GM10847 (cell line): ENCODE data around the gene DEDD.

Source experiments
- POLR2A ChIP-seq: IDR thresholded peaks from 2 replicates; pipeline ENCODE4 v1.6.1; 2011; ENCODE audit not compliant: insufficient read length; ENCODE audit errors: extremely low read depth

Gene DEDD

DNA sequence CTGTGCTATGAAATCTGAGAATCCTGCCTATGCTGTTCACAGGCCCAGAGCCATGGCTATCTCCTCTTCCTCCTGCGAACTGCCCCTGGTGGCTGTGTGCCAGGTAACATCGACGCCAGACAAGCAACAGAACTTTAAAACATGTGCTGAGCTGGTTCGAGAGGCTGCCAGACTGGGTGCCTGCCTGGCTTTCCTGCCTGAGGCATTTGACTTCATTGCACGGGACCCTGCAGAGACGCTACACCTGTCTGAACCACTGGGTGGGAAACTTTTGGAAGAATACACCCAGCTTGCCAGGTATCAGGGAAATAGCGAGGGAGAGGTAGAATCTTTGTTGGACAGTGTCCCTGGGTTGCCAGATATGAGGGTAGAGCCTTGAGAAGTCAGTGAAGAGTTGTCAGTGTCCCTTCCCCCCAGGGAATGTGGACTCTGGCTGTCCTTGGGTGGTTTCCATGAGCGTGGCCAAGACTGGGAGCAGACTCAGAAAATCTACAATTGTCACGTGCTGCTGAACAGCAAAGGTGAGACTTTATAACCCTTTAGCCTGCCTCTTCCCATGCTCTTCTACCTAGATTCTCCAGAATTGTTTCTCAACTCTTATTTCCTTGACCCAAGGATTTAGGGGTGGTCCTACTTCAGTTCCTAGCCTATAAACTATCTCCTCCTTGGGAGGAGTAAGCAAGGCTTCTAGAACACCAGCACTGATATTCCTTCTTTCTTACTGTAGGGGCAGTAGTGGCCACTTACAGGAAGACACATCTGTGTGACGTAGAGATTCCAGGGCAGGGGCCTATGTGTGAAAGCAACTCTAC is 13.2 kb downstream of the DEDD start:
- TF ChIP-seq POLR2A: no peak

DNA sequence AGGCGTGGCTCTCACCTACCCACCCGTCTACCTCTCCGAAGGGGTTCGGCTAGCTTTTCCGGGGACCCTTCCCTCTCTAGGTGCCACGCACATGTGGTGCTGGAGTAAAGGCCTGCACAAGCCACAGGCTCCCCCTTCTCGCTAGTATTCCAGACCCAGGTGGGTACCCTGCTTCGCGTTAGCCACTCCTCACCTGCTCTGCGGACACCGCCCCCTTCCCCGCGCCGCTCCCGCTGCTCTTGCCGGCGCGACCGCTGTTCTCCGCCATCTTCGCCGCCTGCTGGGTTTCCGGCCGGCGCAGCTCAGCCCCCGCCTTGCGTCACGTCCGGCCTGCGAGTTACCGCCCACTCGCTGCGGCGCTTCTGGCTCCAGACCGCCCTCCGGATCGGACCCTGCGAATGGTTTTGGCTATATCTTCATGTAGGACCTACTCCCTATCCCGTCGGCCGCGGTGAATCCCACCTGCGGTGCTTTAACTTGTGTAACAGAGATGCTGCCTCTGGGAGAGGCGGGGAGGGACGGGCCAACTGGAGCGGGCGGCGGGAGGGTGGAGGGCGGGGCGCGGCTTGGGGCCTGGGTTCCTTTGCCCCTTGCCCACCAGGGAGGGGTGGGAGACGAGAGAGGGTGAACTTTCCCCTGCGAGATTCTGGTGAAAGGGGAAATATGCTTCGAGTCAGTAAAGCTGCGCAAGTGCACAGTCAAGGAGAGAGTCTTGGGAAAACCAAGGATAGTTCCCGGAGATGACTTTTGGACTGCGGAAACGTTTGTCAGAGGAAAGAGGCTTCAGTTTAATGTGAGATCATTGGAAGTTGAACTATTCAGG is 14.5 kb downstream of the DEDD start, which contains the start of the genes NIT1 and PFDN2:
Gene NIT1, plus strand, starts transcription at position 347 of the 823 bp plus-strand sequence. Its CDS starts 72 bp downstream, at position 419.
Gene PFDN2, minus strand, starts transcription at position 279 of the 823 bp plus-strand sequence. Its CDS starts 11 bp downstream, at position 268.
- peak; percentile 87 for TF ChIP-seq POLR2A

DNA sequence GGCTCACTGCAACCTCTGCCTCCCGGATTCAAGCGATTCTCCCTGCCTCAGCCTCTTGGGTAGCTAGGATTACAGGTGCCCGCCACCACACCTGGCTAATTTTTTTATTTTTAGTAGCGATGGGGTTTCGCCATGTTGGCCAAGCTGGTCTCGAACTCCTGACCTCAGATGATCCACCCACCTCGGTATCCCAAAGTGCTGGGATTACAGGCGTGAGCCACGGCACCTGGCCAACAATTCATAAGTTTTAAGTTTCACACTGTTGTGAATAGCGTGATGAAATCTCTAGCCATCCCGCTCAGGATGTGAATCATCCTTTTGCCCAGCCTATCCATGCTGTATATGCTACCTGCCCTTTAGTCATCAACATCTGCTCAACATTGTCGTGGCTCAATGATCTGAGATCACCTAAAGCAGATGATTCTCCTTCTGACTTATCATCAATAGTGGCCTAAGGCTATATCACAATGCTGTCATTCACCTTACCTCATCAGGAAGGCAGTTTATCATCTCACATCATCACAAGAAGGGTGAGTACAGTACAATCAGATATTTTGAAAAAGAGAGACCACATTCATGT is 17.2 kb downstream of the DEDD start:
- no peak for TF ChIP-seq POLR2A

DNA sequence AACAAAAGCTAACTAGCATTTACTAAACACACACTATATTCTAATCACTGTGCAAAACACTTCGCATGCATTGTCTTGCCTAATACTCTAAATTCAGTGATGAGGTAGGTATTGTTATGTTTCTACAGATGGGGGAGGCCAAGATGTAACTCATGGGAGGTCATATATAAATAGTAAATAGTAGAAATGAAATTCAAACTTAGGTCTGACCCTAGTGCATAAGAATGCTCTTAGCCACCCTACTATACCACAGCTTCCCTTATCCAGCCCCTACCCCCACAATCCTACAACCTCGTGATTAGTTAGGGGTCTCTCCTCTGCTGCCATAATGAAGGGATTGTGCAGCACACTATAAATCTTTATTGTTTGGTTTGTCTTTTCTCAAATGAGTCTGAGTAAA is 17.9 kb downstream of the DEDD start:
- TF ChIP-seq POLR2A: no peak

DNA sequence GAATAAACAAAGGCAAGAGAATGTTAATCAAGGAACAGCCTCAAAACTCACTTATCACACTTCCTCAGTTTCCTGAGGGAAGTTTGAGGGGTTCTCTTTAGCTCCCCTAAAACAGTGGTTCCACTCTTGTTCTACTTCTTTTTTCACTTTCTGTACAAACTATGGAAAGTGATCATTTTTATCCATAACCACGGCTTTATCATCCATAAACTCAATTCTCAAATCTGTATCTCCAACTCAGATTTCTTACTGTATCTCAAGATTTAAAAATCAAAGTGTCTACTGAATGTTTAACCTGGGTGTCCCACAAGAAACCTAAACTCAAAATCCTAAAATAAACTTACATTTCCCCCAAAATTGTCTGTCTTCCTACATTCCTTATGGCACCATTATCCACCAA is 18.6 kb downstream of the DEDD start:
- TF ChIP-seq POLR2A: no peak

DNA sequence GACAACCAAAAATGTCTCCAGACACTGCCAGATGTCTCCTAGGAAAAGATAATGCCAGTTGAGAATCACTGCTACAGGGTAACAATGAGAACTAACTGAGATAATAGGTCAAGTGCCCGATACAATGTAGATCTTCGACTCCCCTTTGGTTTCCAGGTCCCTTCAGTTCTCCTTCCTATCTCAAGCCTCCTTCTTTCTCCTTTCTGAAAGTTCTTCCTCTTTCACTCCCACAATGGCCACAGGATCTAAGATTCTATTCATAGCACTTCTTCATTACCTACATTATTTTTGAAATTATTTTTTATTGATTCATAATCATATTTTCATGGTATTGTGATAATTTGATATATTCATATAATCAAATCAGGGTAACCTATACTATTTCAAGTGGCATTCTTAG is 20.9 kb downstream of the DEDD start:
- TF ChIP-seq POLR2A: no peak

DNA sequence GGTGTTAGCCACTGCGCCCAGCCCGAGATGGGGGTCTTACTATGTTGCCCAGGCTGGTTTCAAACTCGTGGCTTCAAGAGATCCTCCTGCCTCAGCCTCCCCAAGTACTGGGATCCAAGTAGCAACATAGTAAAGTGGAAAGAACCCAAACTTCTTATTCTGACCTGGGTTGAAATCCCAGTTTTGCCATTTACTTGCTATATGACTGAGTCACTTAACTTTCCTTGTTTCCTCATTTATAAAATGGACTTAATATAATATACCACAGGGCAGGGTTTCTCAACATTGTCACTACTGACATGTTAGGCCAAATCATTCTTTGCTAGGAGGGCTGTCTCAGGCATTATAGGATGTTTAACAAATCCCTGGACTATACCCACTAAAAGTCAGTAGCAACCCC is 21.4 kb downstream of the DEDD start:
- TF ChIP-seq POLR2A: no peak

DNA sequence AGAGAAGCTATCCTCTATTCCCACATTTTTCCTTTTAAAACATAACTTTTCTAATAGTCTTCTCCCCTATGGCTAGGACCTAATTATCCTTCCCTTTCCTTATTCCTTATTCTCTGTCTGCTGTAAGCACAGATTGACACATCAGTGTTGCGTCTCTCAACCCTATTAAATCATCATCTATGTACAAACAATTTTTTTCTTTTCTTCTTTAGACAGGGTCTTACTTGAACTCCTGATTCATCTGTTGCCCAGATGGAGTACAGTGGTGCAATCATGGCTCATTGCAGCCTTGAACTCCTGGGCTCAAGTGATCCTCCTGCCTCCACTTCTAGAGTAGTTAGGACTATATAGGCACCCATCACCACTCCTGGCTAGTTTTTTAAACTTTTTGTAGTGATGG is 26.0 kb downstream of the DEDD start:
- TF ChIP-seq POLR2A: no peak

DNA sequence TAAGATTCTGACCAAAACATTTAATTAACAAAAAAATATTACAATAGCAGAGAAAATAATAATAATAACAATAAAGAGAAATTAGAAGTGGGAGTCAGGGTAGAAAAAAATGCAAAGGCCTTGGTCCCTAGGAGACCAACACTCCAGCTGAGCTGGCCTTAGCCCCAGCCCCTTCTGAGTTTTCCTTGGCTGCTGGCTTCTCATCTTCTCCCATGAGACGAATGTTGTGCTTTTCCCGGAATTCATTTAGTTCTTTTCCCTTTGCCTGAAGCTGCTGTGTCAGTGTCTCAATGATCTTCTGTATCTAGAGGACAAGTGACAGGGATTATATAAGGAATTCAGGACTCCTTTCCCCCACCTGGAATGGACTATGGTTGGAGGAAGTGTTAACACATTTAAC is 31.9 kb downstream of the DEDD start:
- no peak for TF ChIP-seq POLR2A

DNA sequence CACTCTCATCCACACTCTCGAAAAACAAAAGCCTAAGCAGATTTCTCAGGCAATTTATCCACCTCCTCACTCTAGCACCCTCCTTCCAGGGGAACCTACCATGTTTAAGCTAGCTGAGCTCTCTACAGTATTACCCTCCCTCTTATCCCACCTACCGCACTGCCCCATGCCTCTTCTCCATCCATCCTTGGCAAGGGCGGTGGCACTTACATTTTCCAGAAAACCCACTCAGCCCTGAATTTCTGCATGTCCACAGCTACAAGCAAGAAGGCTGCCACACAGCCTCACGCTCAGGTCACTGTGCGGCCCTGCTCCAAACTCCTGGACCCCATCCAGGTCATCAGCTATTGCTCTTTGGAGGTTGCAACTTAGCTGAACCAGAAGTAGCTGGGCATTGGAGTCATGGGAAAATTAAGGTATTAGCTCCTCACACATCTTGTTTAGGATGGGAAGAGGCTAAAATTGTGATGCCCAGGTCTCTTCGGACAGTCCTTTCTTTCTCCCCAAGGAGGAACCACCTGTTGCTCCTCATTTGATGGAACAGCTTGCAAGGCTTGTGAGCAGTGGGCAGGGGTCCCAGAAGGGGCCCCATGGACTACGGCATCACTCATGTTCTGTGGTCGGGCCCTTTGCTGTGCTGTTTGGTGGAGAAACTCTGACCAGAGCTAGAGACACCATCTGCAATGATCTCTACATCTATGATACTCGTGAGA is 33.2 kb downstream of the DEDD start:
- TF ChIP-seq POLR2A: no peak

DNA sequence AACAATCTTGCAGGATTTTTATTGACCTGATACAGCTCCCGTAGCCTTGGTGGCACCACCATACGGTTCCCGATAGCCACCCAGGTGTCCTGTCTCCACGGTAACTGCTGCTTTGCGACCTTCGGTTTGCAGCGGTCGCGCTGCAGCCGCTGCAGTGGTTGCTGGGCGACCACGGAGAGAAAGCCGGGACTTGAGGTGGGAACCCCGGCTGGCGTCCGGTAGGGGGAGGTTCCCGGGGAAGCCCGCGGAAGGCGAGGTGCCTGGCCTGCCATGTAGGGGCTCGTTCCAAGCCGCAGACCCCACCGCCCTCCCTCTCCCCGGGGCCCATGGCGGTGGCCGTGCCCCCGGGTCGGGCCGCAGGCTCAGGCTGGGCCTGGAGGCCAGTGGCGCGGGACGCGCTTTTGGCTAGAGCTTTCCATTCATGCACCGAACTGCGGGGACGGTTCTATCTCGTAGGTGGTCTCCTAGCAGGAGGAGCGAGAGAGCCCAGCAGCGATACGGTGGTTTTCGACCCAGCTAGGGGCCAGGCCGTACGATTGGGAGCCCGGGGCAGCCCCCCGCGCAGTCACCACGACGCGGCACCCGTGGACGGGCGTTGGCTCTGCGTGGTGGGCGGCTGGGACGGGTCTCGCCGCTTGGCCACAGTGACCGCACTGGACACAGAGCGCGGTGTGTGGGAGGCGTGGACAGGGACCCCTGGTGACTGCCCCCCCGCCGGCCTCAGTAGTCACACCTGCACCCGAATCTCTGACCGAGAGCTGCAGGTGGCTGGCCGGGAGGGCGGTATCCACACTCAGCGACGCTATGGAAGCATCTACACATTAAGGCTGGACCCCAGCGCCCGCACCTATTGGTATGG is 34.0 kb downstream of the DEDD start, which contains the start of gene KLHDC9:
Gene KLHDC9, plus strand, starts transcription at position 152 of the 859 bp plus-strand sequence. Its CDS starts 175 bp downstream, at position 327.
- no peak for TF ChIP-seq POLR2A

DNA sequence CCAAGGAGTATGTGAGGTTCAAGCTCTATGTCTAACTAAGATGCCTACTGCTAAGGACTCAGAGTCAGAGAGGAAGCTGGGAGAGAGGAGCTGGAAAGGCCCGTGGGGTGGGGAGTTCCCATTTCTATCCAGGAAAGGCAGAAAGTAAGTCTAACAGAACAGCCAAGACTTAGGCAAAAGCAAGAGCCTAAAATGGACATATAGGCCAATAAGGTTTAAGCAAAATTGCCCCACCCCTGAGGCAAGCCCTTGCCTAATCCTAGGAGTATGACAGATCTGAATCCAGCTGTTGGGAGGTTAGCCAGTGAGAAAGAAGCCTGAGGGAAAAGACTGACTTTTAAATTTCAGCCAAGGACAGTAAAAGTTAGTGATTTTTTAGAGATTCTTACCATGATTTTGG is 35.9 kb downstream of the DEDD start:
- no peak for TF ChIP-seq POLR2A

DNA sequence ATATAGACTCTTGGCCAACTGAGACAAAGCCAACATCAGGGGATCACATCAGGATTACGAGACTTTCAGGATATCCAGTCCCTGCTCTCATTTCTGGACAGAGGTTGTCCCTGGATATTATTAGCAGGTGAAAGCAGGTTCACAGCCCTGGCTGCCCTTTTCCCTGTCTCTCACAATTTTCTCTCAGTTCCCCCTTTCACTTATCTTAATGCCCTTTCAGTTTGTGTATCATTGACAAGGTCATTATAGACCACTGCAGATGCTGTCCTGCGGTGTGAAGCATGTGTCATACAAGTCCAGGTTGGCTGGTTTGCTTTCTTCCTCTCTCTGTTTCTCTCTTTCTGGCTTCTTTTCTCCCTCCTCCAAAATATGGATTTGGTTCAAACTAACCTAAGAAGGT is 36.5 kb downstream of the DEDD start:
- TF ChIP-seq POLR2A: no peak

DNA sequence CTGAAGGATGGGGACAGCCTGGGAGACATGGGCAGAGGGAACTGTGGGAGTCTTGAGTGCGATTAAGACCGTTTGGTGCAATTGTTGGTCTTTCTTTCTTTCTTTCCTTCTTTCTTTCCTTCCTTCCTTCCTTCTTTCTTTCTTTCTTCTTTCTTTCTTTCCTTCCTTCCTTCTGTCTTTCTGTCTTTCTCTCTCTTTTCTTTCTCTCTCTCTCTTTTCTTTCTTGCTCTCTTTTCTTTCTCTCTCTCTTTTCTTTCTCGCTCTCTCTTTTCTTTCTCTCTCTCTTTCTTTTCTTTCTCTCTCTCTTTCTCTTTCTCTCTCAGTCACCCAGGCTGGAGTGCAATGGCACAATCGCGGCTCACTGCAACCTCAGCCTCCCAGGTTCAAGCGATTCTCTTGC is 37.2 kb downstream of the DEDD start:
- no peak for TF ChIP-seq POLR2A
